ENCODE measurements around the gene VPS18.

Gene VPS18

DNA sequence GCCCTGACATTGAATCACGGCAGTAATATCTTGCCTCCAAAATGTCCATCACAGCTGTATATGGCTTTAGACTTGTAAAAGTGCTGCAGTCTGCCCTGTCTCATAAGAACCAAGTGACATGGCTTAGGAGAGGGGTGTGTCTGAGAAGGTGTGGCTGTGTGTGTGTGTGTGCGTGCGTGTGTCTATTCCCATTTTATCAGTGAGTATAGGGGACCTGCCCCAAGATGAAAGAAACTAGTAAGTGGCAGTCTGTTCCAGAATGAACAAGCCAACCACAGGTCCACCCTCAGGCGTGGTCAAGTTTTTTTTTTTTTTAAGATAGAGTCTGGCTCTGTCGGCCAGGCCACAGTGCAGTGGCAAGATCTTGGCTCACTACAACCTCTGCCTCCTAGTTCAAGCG, 14.6 kb upstream of the VPS18 start:
- Histone ChIP-seq H4K12ac (ENCODE audit: low read depth, low read length) (no peak overlapping the region), H3K18ac (ENCODE audit: low read length) (no peak overlapping the region), H4K8ac (ENCODE audit: low read depth, low read length) (no peak overlapping the region), H3K27ac (ENCODE audit: low read depth, low read length) (no peak overlapping the region), H3K9ac (ENCODE audit: low read length) (no peak overlapping the region), H3K4me3 (ENCODE audit: low read depth, low read length) (no peak overlapping the region), H3K4ac (ENCODE audit: low read depth, low read length) (no peak overlapping the region), H3K36me3 (ENCODE audit: control insufficient read depth in 1 of 2, insufficient read depth in 2 of 2, low read length in 2 of 2) (no peaks in the 10 kb centered on the region), H2AK5ac (ENCODE audit: low read length) (no peak overlapping the region), H3K79me1 (ENCODE audit: low read length) (no peaks in the 10 kb centered on the region), H3K4me1 (ENCODE audit: control insufficient read depth in 1 of 2, insufficient read depth in 2 of 2, low read length in 2 of 2) (peaks cover 5 to 6% of the 10 kb centered on the region in 2 experiments), H3K14ac (ENCODE audit: low read length) (no peak overlapping the region), H4K91ac (ENCODE audit: low read depth, low read length) (no peak overlapping the region), H2AFZ (ENCODE audit: insufficient read depth, low read length, poor library complexity) (no peak overlapping the region), H3K23ac (ENCODE audit: low read length) (no peak overlapping the region), H3K27me3 (ENCODE audit: insufficient read depth, low read length) (no peaks in the 10 kb centered on the region), H2BK12ac (ENCODE audit: low read length) (no peak overlapping the region), H3K79me2 (ENCODE audit: control insufficient read depth, insufficient read depth, low read length, poor library complexity) (no peaks in the 10 kb centered on the region), H3K9me3 (ENCODE audit: insufficient read depth, low read depth, low read length) (no peaks in the 10 kb centered on the region), H2BK5ac (ENCODE audit: low read depth, low read length, poor library complexity) (no peak overlapping the region), H2BK120ac (ENCODE audit: insufficient read depth, low read length, poor library complexity) (no peak overlapping the region), H3K4me2 (ENCODE audit: low read length) (no peak overlapping the region)
- WGBS (ENCODE audit: extremely low coverage, insufficient coverage, insufficient read length), result no CpG with 5 or more reads among the region's 6 CpGs
- no peak for DNase-seq

GRCh38 chr15:40881351-40881750, 12.9 kb upstream of the VPS18 start:
- H2BK12ac ChIP-seq (ENCODE audit: low read length), result no peak overlapping the region

DNA sequence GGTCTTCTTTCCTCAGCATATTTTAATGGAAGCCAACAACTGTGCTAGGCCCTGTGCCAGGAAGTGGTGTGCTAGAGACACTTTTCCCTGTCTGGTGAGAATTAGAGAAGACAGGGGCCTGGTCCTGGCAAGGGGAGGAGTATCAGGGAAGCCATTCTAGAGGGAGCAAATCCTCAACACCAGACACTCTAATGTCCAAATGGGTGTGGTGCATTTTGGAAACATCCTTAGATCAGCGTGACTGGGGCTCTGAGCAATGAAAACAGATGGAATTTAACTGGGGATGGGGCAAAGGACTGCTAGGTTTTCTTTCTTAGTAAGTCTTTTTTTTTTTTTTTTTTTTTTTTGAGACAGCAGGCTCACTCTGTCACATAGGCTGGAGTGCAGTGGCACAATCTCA, 7.7 kb upstream of the VPS18 start:
- no peaks in the 10 kb centered on the region for H3K9me3 ChIP-seq (ENCODE audit: insufficient read depth, low read depth, low read length)
- no peak overlapping the region for H2BK120ac ChIP-seq (ENCODE audit: insufficient read depth, low read length, poor library complexity)
- no peak overlapping the region for H3K23ac ChIP-seq (ENCODE audit: low read length)
- no peak overlapping the region for H3K18ac ChIP-seq (ENCODE audit: low read length)
- no peak overlapping the region for H3K27ac ChIP-seq (ENCODE audit: low read depth, low read length)
- H3K79me1 ChIP-seq (ENCODE audit: low read length), result no peaks in the 10 kb centered on the region
- DNase-seq, result no peak
- no peaks in the 10 kb centered on the region for H3K4me1 ChIP-seq (ENCODE audit: control insufficient read depth in 1 of 2, insufficient read depth in 2 of 2, low read length in 2 of 2)
- no peak overlapping the region for H3K4ac ChIP-seq (ENCODE audit: low read depth, low read length)
- no peak overlapping the region for H2AK5ac ChIP-seq (ENCODE audit: low read length)
- no peak overlapping the region for H2BK5ac ChIP-seq (ENCODE audit: low read depth, low read length, poor library complexity)
- no peaks in the 10 kb centered on the region for H3K79me2 ChIP-seq (ENCODE audit: control insufficient read depth, insufficient read depth, low read length, poor library complexity)
- no peak overlapping the region for H4K91ac ChIP-seq (ENCODE audit: low read depth, low read length)
- no CpG with 5 or more reads among the region's 1 CpG for WGBS (ENCODE audit: extremely low coverage, insufficient coverage, insufficient read length)
- H3K14ac ChIP-seq (ENCODE audit: low read length), result no peak overlapping the region
- no peak overlapping the region for H3K4me2 ChIP-seq (ENCODE audit: low read length)
- H3K36me3 ChIP-seq (ENCODE audit: control insufficient read depth in 1 of 2, insufficient read depth in 2 of 2, low read length in 2 of 2), result no peaks in the 10 kb centered on the region
- H3K27me3 ChIP-seq (ENCODE audit: insufficient read depth, low read length), result no peaks in the 10 kb centered on the region
- no peak overlapping the region for H2AFZ ChIP-seq (ENCODE audit: insufficient read depth, low read length, poor library complexity)
- no peak overlapping the region for H2BK12ac ChIP-seq (ENCODE audit: low read length)
- no peak overlapping the region for H3K4me3 ChIP-seq (ENCODE audit: low read depth, low read length)
- H4K8ac ChIP-seq (ENCODE audit: low read depth, low read length), result no peak overlapping the region
- H4K12ac ChIP-seq (ENCODE audit: low read depth, low read length), result no peak overlapping the region
- H3K9ac ChIP-seq (ENCODE audit: low read length), result no peak overlapping the region

More at GRCh38 chr15:40881351-40881750, 12.9 kb upstream of the VPS18 start:
- Histone ChIP-seq H3K27me3 (ENCODE audit: insufficient read depth, low read length) (no peaks in the 10 kb centered on the region), H3K27ac (ENCODE audit: low read depth, low read length) (no peak overlapping the region), H3K79me2 (ENCODE audit: control insufficient read depth, insufficient read depth, low read length, poor library complexity) (no peaks in the 10 kb centered on the region), H3K79me1 (ENCODE audit: low read length) (no peaks in the 10 kb centered on the region), H3K4me2 (ENCODE audit: low read length) (no peak overlapping the region), H2AFZ (ENCODE audit: insufficient read depth, low read length, poor library complexity) (no peak overlapping the region), H3K23ac (ENCODE audit: low read length) (no peak overlapping the region), H4K8ac (ENCODE audit: low read depth, low read length) (no peak overlapping the region), H3K36me3 (ENCODE audit: control insufficient read depth in 1 of 2, insufficient read depth in 2 of 2, low read length in 2 of 2) (no peaks in the 10 kb centered on the region), H3K4me3 (ENCODE audit: low read depth, low read length) (no peak overlapping the region), H2AK5ac (ENCODE audit: low read length) (no peak overlapping the region), H3K14ac (ENCODE audit: low read length) (no peak overlapping the region), H4K91ac (ENCODE audit: low read depth, low read length) (no peak overlapping the region), H2BK120ac (ENCODE audit: insufficient read depth, low read length, poor library complexity) (no peak overlapping the region), H4K12ac (ENCODE audit: low read depth, low read length) (no peak overlapping the region), H3K9ac (ENCODE audit: low read length) (no peak overlapping the region), H3K4ac (ENCODE audit: low read depth, low read length) (no peak overlapping the region), H2BK5ac (ENCODE audit: low read depth, low read length, poor library complexity) (no peak overlapping the region), H3K9me3 (ENCODE audit: insufficient read depth, low read depth, low read length) (no peaks in the 10 kb centered on the region), H3K4me1 (ENCODE audit: control insufficient read depth in 1 of 2, insufficient read depth in 2 of 2, low read length in 2 of 2) (peaks cover 3 to 5% of the 10 kb centered on the region in 2 experiments), H3K18ac (ENCODE audit: low read length) (no peak overlapping the region)
- WGBS (ENCODE audit: extremely low coverage, insufficient coverage, insufficient read length), result no CpG with 5 or more reads among the region's 6 CpGs
- DNase-seq, result no peak

DNA sequence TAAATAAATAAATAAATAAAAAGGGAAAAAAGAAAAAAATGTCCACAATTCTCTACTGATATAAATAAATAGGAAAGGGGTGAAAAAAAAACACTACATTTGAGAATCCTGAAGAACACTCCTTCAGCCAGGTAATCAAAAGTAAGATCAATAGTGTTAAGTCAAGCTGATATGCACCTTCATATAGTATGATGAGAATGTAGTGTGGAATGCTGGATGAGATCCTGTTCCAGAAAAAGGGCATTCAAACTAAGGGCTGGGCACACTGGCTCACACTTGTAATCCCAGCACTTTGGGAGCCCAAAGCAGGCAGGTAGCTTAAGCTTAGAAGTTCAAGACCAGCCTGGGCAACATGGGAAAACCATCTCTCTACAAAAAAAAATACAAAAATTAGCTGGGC, 5.1 kb upstream of the VPS18 start:
- DNase-seq, result peak in 1 of 2 donors; percentile 34
- H3K18ac ChIP-seq (ENCODE audit: low read length), result no peak overlapping the region
- H3K14ac ChIP-seq (ENCODE audit: low read length), result no peak overlapping the region
- peaks cover 3% of the 10 kb centered on the region for H3K79me2 ChIP-seq (ENCODE audit: control insufficient read depth, insufficient read depth, low read length, poor library complexity)
- no peak overlapping the region for H4K12ac ChIP-seq (ENCODE audit: low read depth, low read length)
- H3K36me3 ChIP-seq (ENCODE audit: control insufficient read depth in 1 of 2, insufficient read depth in 2 of 2, low read length in 2 of 2), result no peaks in the 10 kb centered on the region
- no peak overlapping the region for H2BK12ac ChIP-seq (ENCODE audit: low read length)
- no peak overlapping the region for H2AFZ ChIP-seq (ENCODE audit: insufficient read depth, low read length, poor library complexity)
- H3K23ac ChIP-seq (ENCODE audit: low read length), result no peak overlapping the region
- H2BK5ac ChIP-seq (ENCODE audit: low read depth, low read length, poor library complexity), result no peak overlapping the region
- H3K79me1 ChIP-seq (ENCODE audit: low read length), result peaks cover 3% of the 10 kb centered on the region
- peaks cover 3 to 4% of the 10 kb centered on the region in 2 experiments for H3K4me1 ChIP-seq (ENCODE audit: control insufficient read depth in 1 of 2, insufficient read depth in 2 of 2, low read length in 2 of 2)
- H3K9me3 ChIP-seq (ENCODE audit: insufficient read depth, low read depth, low read length), result no peaks in the 10 kb centered on the region
- H4K91ac ChIP-seq (ENCODE audit: low read depth, low read length), result no peak overlapping the region
- no peaks in the 10 kb centered on the region for H3K27me3 ChIP-seq (ENCODE audit: insufficient read depth, low read length)
- no peak overlapping the region for H3K4me2 ChIP-seq (ENCODE audit: low read length)
- no peak overlapping the region for H3K4ac ChIP-seq (ENCODE audit: low read depth, low read length)
- no peak overlapping the region for H4K8ac ChIP-seq (ENCODE audit: low read depth, low read length)
- no peak overlapping the region for H2BK120ac ChIP-seq (ENCODE audit: insufficient read depth, low read length, poor library complexity)
- H2AK5ac ChIP-seq (ENCODE audit: low read length), result no peak overlapping the region
- no peak overlapping the region for H3K27ac ChIP-seq (ENCODE audit: low read depth, low read length)
- H3K9ac ChIP-seq (ENCODE audit: low read length), result no peak overlapping the region
- H3K4me3 ChIP-seq (ENCODE audit: low read depth, low read length), result no peak overlapping the region
